SK-N-SH treated with all-trans-retinoic acid at 6 μM for 48 hours (cell line): ENCODE measurements around the gene SPG11.

Source experiments
- ATAC-seq: fragments of 200-7000 bp; cut with Tn5 transposase; 3 replicates; pipeline ENCODE4 v1.9.1; 2020; ENCODE audit warnings: mild to moderate bottlenecking, moderate library complexity
- ARNTL ChIP-seq: fragments of 450-650 bp; formaldehyde crosslinking; IDR thresholded peaks from 2 replicates; pipeline ENCODE4 v1.5.0; 2020; ENCODE audit warnings: low read depth, mild to moderate bottlenecking, moderate library complexity, borderline replicate concordance
- BACH2 ChIP-seq: fragments of 250-450 bp; sonication (Bioruptor Pico); IDR thresholded peaks from 2 replicates; pipeline ENCODE4 v1.9.0; 2021; ENCODE audit warnings: mild to moderate bottlenecking, borderline replicate concordance
- CREB5 ChIP-seq: fragments of 250-450 bp; sonication (Bioruptor Pico); IDR thresholded peaks from 2 replicates; pipeline ENCODE4 v1.5.1; 2020; ENCODE audit warnings: low read depth, mild to moderate bottlenecking, moderate library complexity
- CSDC2 ChIP-seq: fragments of 250-450 bp; sonication (Bioruptor Pico); IDR thresholded peaks from 2 replicates; pipeline ENCODE4 v1.5.0; 2020; ENCODE audit warnings: mild to moderate bottlenecking, moderate library complexity
- ESRRG ChIP-seq: fragments of 250-450 bp; sonication (Bioruptor Pico); IDR thresholded peaks from 2 replicates; pipeline ENCODE4 v1.6.1; 2021; ENCODE audit warnings: mild to moderate bottlenecking
- GLIS3 ChIP-seq: fragments of 250-450 bp; sonication (Bioruptor Pico); IDR thresholded peaks from 2 replicates; pipeline ENCODE4 v1.5.0; 2020; ENCODE audit warnings: mild to moderate bottlenecking, moderate library complexity
- ISL1 ChIP-seq: fragments of 250-450 bp; sonication (Bioruptor Pico); IDR thresholded peaks from 2 replicates; pipeline ENCODE4 v2.1.2; 2022; ENCODE audit warnings: mild to moderate bottlenecking, moderate library complexity
- OSR1 ChIP-seq: fragments of 250-450 bp; sonication (Bioruptor Pico); IDR thresholded peaks from 2 replicates; pipeline ENCODE4 v1.8.0; 2022; ENCODE audit warnings: moderate library complexity, mild to moderate bottlenecking, inconsistent platforms
- PATZ1 ChIP-seq: fragments of 250-450 bp; sonication (Bioruptor Pico); IDR thresholded peaks from 2 replicates; pipeline ENCODE4 v1.8.0; 2020; ENCODE audit warnings: mild to moderate bottlenecking, moderate library complexity, borderline replicate concordance
- POU6F1 ChIP-seq: fragments of 250-450 bp; sonication (Bioruptor Pico); IDR thresholded peaks from 2 replicates; pipeline ENCODE4 v1.8.0; 2021; ENCODE audit warnings: low read depth, mild to moderate bottlenecking, moderate library complexity, borderline replicate concordance
- PPARA ChIP-seq: fragments of 250-450 bp; sonication (Bioruptor Pico); IDR thresholded peaks from 2 replicates; pipeline ENCODE4 v1.5.0; 2020; ENCODE audit warnings: mild to moderate bottlenecking, borderline replicate concordance
- RARB ChIP-seq: fragments of 250-450 bp; sonication (Bioruptor Pico); IDR thresholded peaks from 2 replicates; pipeline ENCODE4 v1.8.0; 2021; ENCODE audit warnings: mild to moderate bottlenecking, moderate library complexity
- SNAI2 ChIP-seq: fragments of 250-450 bp; sonication (Bioruptor Pico); IDR thresholded peaks from 2 replicates; pipeline ENCODE4 v1.5.0; 2020; ENCODE audit warnings: mild to moderate bottlenecking, moderate library complexity
- TCF4 ChIP-seq: fragments of 250-450 bp; sonication (Bioruptor Pico); IDR thresholded peaks from 2 replicates; pipeline ENCODE4 v1.8.0; 2021; ENCODE audit warnings: mild to moderate bottlenecking, moderate library complexity, borderline replicate concordance
- TOX ChIP-seq: fragments of 250-450 bp; sonication (Bioruptor Pico); IDR thresholded peaks from 2 replicates; pipeline ENCODE4 v1.8.0; 2021; ENCODE audit warnings: mild to moderate bottlenecking, moderate library complexity, borderline replicate concordance
- TSHZ2 ChIP-seq: fragments of 250-450 bp; sonication (Bioruptor Pico); IDR thresholded peaks from 2 replicates; pipeline ENCODE4 v1.5.0; 2020; ENCODE audit warnings: mild to moderate bottlenecking, moderate library complexity
- ZFP3 ChIP-seq: fragments of 250-450 bp; sonication (Bioruptor Pico); IDR thresholded peaks from 2 replicates; pipeline ENCODE4 v1.5.0; 2020; ENCODE audit warnings: mild to moderate bottlenecking, moderate library complexity
- ZNF565 ChIP-seq: fragments of 450-650 bp; formaldehyde crosslinking; conservative IDR thresholded peaks from 2 replicates; pipeline ENCODE4 v1.5.0; 2020; ENCODE audit warnings: low read depth, mild to moderate bottlenecking, moderate library complexity
- ZNF70 ChIP-seq: fragments of 450-650 bp; formaldehyde crosslinking; IDR thresholded peaks from 2 replicates; pipeline ENCODE4 v1.5.0; 2020; ENCODE audit warnings: mild to moderate bottlenecking, moderate library complexity
- ZNF8 ChIP-seq: fragments of 450-650 bp; formaldehyde crosslinking; IDR thresholded peaks from 2 replicates; pipeline ENCODE4 v1.5.0; 2020; ENCODE audit warnings: mild to moderate bottlenecking, moderate library complexity
- TF ChIP-seq, protein P1 (sequence below): fragments of 250-450 bp; sonication (Bioruptor Pico); IDR thresholded peaks from 2 replicates; pipeline ENCODE4 v1.5.1; 2021; ENCODE audit warnings: mild to moderate bottlenecking, moderate library complexity

Gene SPG11

DNA sequence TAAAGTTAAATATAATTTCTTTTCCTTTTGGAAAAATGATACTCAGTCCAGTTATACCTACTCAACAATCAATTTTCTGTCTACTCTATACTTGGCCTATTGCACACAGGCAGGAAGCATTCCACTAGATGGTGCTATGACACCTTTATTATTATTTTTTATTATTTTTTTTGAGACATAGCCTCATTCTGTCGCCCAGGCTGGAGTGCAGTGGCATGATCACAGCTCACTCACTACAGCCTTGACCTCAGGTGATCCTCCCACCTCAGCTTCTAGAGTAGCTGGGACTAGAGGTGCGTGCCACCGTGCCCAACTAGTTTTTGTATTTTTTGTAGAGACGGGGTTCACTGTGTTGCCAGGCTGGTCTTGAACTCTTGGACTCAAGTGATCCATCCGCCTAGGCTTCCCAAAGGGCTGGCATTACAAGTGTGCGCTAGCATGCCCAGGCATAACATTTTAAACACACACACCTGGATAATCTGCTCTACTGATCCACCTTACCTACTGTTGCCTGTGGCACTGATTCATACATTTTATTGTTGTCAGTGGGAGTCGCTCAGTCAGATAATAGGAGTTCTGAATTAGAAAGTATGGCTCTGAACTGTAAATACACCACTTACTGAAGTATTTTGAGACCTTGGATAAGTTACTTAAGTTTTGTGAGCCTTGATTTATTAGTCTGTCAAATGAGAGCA lies 70.3 kb downstream of the SPG11 start:
- TF ChIP-seq TSHZ2 (CRISPR knock-in tag) (no peak), PPARA (CRISPR knock-in tag) (no peak), SNAI2 (CRISPR knock-in tag) (no peak), ZNF70 (CRISPR knock-in tag) (no peak), RARB (no peak), TOX (CRISPR knock-in tag) (no peak), TCF4 (CRISPR knock-in tag) (no peak), ISL1 (CRISPR knock-in tag) (no peak), ZNF8 (CRISPR knock-in tag) (no peak), ARNTL (CRISPR knock-in tag) (no peak), ZFP3 (CRISPR knock-in tag) (no peak), POU6F1 (CRISPR knock-in tag) (no peak), ZNF565 (no peak), GLIS3 (CRISPR knock-in tag) (no peak), OSR1 (CRISPR knock-in tag) (no peak), PATZ1 (CRISPR knock-in tag) (no peak), CREB5 (CRISPR knock-in tag) (no peak), CSDC2 (CRISPR knock-in tag) (no peak)
- TF ChIP-seq, protein P1, sequence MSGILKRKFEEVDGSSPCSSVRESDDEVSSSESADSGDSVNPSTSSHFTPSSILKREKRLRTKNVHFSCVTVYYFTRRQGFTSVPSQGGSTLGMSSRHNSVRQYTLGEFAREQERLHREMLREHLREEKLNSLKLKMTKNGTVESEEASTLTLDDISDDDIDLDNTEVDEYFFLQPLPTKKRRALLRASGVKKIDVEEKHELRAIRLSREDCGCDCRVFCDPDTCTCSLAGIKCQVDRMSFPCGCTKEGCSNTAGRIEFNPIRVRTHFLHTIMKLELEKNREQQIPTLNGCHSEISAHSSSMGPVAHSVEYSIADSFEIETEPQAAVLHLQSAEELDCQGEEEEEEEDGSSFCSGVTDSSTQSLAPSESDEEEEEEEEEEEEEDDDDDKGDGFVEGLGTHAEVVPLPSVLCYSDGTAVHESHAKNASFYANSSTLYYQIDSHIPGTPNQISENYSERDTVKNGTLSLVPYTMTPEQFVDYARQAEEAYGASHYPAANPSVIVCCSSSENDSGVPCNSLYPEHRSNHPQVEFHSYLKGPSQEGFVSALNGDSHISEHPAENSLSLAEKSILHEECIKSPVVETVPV = no peak
- ATAC-seq = peak; percentile 78

DNA sequence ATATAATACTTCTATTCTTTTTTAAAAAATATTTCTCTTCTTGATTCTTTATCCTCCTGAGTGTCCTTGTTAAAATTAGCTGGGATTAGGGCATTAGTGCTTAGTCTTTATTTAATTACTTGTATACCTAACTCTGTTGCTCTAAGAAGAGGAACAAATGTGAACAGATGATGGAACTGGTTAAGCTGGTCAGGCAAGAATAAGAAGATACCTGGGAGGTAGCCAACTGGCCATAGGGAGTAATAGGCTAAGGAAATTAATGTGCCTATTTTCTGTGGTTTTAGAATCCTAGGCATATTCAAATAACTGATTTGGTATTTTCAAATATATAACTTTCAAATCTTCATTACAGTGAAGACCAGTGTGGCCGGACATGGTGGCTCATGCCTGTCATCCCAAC lies 72.1 kb downstream of the SPG11 start:
- no peak for TF ChIP-seq ZNF70 (CRISPR knock-in tag)
- no peak for TF ChIP-seq SNAI2 (CRISPR knock-in tag)
- TF ChIP-seq, protein P1 = no peak
- no peak for TF ChIP-seq PATZ1 (CRISPR knock-in tag)
- TF ChIP-seq ESRRG (CRISPR knock-in tag) = no peak
- TF ChIP-seq CSDC2 (CRISPR knock-in tag) = no peak
- no peak for TF ChIP-seq BACH2 (CRISPR knock-in tag)
- no peak for TF ChIP-seq TSHZ2 (CRISPR knock-in tag)
- TF ChIP-seq, all 23 proteins: peak for 0
- no peak for ATAC-seq
